Erythroblast (primary cell): ENCODE data around the gene CYB5R3.

Experiments used
- DNase-seq, 2 experiments: peaks; one replicate each; lab custom pipeline; 2025; lab: John Stamatoyannopoulos, UW
- GATA1 ChIP-seq: IDR thresholded peaks from 2 replicates; pipeline ENCODE4 v1.6.1; 2011; ENCODE audit warnings: low read depth, mild to moderate bottlenecking, control low read depth, low read length, moderate library complexity
- POLR2A ChIP-seq: IDR thresholded peaks from 2 replicates; pipeline ENCODE4 v1.6.1; 2011; ENCODE audit warnings: mild to moderate bottlenecking, low read length

Gene CYB5R3

GRCh38 chr22:42649246-42650099 is at the start of gene CYB5R3:
CYB5R3 (minus strand) TSS chr22:42649392; CDS start chr22:42649315, 77 bp downstream.
- DNase-seq = peak; percentile 87 to 91
- TF ChIP-seq POLR2A (peak; percentile 8), GATA1 (no peak)

GRCh38 chr22:42697542-42698013 is 48.4 kb upstream of the CYB5R3 start:
- TF ChIP-seq POLR2A = no peak
- no peak for TF ChIP-seq GATA1
- DNase-seq = no peak

- TF ChIP-seq POLR2A (no peak), GATA1 (no peak)
- no peak for DNase-seq
Observed at GRCh38 chr22:42696331-42696967, 47.3 kb upstream of the CYB5R3 start.

GRCh38 chr22:42695294-42695693 is 46.1 kb upstream of the CYB5R3 start:
- TF ChIP-seq GATA1 = no peak
- no peak for TF ChIP-seq POLR2A
- DNase-seq = no peak

- TF ChIP-seq GATA1 = no peak
- no peak for TF ChIP-seq POLR2A
- DNase-seq = no peak
Observed at GRCh38 chr22:42693763-42694683, 44.8 kb upstream of the CYB5R3 start.

- no peak for TF ChIP-seq POLR2A
- TF ChIP-seq GATA1 = no peak
- DNase-seq = no peak
Observed at GRCh38 chr22:42693055-42693762, 44.0 kb upstream of the CYB5R3 start.

GRCh38 chr22:42692239-42693054 is 43.3 kb upstream of the CYB5R3 start:
- no peak for DNase-seq
- TF ChIP-seq POLR2A (no peak), GATA1 (no peak)

- no peak for DNase-seq
- TF ChIP-seq GATA1 (no peak), POLR2A (no peak)
Observed at GRCh38 chr22:42691440-42691839, 42.2 kb upstream of the CYB5R3 start.

- TF ChIP-seq POLR2A = no peak
- DNase-seq = no peak
Observed at GRCh38 chr22:42688241-42689211, 39.3 kb upstream of the CYB5R3 start.

GRCh38 chr22:42686756-42687491 is 37.7 kb upstream of the CYB5R3 start:
- no peak for DNase-seq
- TF ChIP-seq GATA1 (no peak), POLR2A (no peak)
